ENCODE measurements around the gene ASCC3.

DNA sequence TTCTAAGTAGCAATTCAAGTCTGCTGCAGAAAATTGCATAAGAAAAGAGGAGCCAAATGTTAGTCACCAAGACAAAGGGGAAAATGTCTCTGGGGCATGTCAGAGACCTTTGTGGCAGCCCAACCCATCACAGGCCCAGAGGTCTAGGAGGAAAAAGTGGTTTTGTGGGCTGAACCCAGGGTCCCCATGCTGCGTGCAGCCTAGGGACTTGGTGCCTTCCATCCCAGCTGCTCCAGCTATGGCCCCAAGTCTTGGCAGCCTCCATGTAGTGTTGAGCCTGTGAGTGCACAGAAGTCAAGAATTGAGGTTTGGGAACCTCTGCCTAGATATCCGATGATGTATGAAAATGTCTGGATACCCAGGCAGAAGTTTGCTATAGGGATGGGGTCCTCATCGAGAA, 181.1 kb downstream of the ASCC3 start:
- TF ChIP-seq, protein P1, sequence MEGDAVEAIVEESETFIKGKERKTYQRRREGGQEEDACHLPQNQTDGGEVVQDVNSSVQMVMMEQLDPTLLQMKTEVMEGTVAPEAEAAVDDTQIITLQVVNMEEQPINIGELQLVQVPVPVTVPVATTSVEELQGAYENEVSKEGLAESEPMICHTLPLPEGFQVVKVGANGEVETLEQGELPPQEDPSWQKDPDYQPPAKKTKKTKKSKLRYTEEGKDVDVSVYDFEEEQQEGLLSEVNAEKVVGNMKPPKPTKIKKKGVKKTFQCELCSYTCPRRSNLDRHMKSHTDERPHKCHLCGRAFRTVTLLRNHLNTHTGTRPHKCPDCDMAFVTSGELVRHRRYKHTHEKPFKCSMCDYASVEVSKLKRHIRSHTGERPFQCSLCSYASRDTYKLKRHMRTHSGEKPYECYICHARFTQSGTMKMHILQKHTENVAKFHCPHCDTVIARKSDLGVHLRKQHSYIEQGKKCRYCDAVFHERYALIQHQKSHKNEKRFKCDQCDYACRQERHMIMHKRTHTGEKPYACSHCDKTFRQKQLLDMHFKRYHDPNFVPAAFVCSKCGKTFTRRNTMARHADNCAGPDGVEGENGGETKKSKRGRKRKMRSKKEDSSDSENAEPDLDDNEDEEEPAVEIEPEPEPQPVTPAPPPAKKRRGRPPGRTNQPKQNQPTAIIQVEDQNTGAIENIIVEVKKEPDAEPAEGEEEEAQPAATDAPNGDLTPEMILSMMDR (IDR thresholded peaks at IDR 0.05; ENCODE audit: poor library complexity), result no peak
- TF ChIP-seq EZH2phosphoT487 (IDR thresholded peaks at IDR 0.05; ENCODE audit: low read depth, severe bottlenecking, unreplicated experiment), result no peak
- TF ChIP-seq EZH2 (IDR thresholded peaks at IDR 0.05; ENCODE audit: borderline replicate concordance), result no peak

All from hepatocyte (in vitro differentiated cells).